AG08396 (cell line): ENCODE measurements around the gene CYTIP.
A peak's percentile ranks its signal among the peaks of the same experiment; 100 is the strongest.

ENCODE experiments used
- DNase-seq: peaks from one replicate; pipeline ENCODE4 v3.0.0; 2012; ENCODE audit warnings: low spot score, mixed read lengths

Gene CYTIP

DNA sequence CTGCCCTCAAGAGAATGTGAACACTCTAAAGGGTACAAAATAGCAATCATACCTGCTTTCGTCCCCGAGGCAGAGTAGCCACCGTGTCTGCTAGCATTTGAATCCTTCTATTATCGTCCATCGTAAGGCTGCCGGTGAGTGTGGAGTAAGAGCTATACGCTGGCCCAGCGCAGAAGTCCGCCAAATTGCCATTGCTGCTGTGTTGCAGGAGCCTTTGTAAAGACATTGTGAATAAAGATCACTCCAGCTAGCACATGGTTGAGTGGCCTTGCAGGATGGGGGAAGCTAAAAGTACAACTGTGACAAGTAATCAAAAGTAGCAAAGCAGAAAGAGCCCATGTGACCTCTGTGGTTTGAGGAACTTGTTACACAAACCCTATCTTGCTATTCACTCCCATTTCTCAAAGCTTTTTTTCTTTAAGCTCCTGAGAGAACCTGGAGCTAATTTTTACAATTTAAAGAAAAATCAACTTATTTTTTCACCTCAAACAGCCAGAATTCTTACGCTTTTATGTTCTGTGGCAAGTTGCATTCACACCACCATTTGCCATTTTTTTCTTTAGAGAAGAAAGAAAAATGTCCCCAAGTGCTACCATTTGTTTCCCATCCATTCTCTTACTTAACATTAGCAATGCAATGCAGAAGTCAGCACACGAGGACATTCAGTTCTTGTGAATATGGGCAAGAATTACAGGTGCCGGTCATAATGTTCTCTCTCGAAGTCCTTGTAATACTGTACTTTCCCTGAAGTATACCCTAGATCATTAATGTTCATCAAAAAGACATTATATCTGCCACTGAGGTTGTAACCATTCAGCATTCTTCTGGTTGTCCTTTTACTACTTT is at the start of gene CYTIP:
CYTIP (minus strand) TSS at position 295 of the 846 bp plus-strand sequence; CDS start at position 226, 69 bp downstream.
- no peak for DNase-seq

GRCh38 chr2:157492189-157492773 is 48.4 kb upstream of the CYTIP start:
- peak; percentile 73 for DNase-seq

- DNase-seq: no peak
Observed at GRCh38 chr2:157489983-157490382, 46.1 kb upstream of the CYTIP start.

GRCh38 chr2:157488877-157489276 is 45.0 kb upstream of the CYTIP start:
- no peak for DNase-seq

GRCh38 chr2:157487747-157488146 is 43.9 kb upstream of the CYTIP start:
- DNase-seq: no peak

GRCh38 chr2:157487271-157487610 is 43.4 kb upstream of the CYTIP start:
- no peak for DNase-seq

- DNase-seq: no peak
Observed at GRCh38 chr2:157486596-157487270, 42.8 kb upstream of the CYTIP start.

DNA sequence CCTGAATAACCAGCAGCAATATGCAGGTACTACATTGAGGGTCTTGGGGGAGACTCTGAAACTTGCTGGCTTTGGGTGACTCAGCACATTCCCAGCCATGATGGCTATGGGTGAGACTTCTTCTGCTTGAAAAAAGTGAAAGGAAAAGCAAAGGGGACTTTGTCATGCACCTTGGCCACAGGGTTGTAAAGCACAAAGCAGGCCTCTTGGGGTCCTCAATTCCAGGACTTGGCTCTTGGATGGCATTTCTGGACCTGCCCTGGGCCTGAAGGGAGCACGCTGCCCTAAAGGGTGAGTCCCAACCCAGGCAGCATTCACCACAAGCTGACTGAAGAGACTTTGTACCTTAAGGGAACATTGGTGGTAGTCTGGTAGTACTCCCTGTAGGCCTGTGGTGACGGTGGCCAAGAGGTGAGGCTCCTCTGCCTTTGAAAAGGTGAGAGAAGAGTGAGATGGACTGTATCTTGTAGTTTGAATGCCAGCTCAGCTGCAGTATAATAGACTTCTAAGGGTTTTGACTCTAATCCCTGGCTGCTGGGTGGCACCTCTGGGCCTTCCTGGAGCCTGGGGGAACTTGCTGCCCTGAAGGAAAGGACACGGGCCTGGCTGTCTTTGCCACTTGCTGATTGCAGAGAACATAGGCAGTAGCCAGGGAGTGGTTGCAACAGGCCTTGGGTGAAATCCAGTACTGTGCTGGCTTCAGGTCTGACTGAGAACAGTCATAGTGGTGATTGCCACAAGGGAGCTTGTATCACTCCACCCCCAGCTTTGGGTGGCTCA is 36.5 kb upstream of the CYTIP start:
- no peak for DNase-seq

- no peak for DNase-seq
Observed at GRCh38 chr2:157479081-157480027, 35.5 kb upstream of the CYTIP start.

DNA sequence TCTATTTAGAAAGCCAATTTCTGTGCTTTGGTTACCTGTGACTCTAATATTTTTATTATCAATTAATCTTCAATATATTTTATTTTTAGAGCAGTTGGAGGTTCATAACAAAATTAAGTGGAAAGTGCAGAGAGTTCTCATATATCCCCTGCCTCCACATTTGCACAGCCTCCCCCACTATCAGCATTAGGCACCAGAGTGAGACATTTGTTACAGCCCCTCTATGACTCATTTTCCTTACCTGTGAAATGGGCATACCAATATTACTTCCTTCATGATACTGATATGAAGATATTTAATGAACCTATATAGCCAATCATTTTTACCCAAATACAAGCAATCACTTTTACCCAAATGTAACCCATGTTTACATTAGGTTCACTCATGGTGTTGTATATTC is 34.0 kb upstream of the CYTIP start:
- DNase-seq: no peak

GRCh38 chr2:157476953-157477709 is 33.2 kb upstream of the CYTIP start:
- DNase-seq: no peak

DNA sequence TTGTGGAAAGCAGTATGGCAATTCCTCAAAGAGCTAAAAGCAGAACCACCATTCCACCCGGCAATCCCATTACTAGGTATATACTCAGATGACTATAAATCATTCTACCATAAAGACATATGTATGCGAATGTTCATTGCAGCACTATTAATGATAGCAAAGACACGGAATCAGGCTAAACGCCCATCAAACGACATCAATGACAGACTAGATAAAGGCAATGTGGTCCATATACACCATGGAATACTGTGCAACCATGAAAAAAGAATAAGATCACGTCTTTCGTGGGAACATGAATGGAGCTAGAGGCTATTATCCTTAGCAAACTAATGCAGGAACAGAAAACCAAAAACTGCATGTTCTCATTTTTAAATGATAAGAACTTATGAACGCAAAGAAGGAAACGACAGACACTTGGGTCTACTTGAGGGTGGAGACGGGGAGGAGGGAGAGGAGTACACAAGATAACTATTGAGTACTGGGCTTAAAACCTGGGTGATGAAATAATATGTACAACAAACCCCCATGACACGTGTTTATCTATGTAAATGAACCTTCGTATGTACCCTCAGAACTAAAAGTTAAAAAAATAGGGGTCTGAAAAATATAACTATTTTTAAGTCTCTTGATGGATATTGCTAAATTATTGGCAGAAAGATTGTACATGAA is 32.0 kb upstream of the CYTIP start:
- DNase-seq: no peak

GRCh38 chr2:157473581-157473980 is 29.7 kb upstream of the CYTIP start:
- DNase-seq: no peak

DNA sequence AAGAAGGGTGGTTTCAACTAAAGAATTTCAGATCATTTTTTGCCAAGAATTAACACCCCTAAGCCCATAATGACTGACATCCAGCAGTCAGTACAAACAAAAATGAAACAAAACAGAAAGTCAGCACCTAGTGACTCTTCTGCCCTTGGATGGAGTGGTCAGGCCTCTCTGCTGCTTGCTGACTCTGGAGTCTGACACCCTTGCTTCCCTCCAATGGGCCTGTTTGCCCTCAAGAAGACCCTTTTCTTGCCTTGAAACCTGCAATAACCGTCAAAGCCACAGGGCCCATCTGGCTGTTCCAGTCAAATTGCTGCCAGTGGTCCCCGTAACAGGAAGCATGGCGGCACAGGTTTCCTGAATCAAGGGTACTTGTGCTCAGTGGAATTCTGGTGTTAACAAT is 27.2 kb upstream of the CYTIP start:
- no peak for DNase-seq

GRCh38 chr2:157470321-157470720 is 26.4 kb upstream of the CYTIP start:
- no peak for DNase-seq

DNA sequence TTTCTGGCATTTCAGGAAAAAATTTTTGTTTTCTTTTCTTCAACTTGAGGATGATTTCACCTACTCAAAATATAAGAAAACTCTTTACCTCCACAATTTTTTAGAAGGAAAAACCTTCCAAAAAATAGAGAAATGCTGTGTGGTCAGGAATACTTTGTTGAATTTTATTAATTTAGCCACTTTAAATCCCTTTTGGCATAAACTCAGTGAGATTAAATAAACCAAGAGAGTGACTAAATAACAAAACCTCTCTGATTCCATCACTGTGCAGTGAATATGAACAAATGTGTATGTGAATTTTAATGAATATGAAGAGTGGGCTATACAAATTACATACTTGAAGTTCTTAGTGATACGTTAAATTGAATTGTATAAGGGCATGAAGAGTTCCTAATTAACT is 25.8 kb upstream of the CYTIP start:
- DNase-seq: no peak

DNA sequence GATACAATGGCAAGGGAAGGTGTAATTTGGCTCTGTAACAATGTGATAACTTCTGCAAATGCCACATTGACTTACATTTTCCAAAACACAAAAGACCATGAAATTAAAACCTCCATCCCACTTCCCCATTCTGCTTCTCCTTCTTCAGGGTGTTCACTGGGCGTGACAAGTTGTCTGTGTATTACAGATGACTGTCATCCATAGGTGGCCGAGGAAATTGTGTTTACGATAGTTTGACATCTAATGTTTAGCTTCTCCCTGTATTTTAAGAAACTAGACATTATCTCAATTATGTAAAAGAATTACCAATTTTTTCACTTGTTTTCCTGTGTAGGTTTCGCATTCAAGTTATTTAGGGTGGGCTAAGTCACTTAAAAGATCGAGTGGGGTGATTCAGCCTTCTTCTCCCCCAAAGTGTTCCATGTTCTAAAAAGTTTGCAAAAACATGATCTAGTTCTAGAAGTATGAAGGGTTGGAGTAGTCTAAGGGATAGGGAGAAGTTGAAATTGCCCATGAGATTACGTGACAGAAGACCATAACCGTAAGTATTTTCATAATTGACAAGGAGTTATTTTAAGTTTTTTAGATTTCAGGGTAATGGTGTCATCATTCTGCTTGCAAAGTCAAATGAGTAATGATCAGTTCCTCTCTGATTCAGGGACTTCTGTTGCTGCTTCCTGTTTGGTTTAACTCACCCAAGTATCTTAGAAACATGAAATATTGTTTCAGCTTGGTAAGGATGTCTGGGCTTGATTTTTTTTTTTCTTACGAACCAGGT is 25.2 kb upstream of the CYTIP start:
- peak; percentile 10 for DNase-seq

GRCh38 chr2:157466764-157467163 is 22.9 kb upstream of the CYTIP start:
- no peak for DNase-seq

DNA sequence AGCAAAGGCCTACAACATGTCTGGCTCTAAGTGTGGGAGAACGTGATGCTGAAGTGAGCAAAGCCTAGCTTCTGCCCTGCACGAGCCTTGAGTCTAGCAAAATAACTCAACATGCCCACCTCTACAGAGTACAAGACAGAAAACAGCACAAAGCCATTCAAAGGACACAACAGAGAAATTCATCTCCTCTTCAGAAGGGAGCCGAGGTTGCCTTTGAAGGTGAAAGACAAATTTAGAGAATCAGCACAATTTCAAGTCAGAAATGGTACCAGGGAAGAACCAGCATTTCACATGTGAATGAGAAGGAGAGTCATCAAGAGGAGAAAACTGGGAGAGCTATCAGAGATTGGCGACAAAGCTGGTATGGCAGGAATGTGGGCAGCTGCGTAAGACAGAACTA is 21.7 kb upstream of the CYTIP start:
- DNase-seq: no peak
